Measurements from ENCODE around the gene PLCB4.

Gene PLCB4

DNA sequence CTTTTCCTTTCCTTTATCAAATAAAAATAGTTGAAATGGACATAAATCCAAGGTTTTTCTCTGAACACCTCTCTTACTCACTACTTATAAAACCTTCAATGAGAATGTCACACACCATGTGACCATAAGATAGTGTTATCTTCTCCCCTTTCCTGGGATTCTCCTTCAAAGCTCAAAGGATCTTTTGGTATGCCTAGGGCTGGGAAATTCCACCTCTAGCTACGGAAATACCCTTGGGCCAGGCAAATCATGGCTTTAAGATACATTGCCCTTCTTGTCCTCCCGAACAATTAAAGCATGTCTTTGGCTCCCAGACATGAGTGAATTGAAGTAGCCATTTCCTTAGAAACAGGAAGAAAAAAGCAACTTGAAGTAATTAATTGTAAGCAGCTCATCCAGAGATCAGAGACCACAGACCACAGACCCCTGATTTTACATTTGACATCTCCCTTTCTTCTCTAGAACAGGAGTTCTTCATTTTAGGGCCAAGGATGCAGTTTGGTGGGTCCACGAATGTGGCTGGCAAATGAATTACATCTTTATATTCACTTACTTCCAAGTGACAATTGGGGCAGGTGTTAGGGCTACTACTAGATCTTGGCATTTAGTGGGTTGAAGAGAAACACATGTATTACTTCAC is 4.1 kb downstream of the PLCB4 start:
- H3K79me2 ChIP-seq, result no peaks in the 10 kb centered on the region
- H3K4me3 ChIP-seq (ENCODE audit: low read depth, low read length), result no peak overlapping the region
- H3K36me3 ChIP-seq (ENCODE audit: control insufficient read depth, insufficient read depth, low read length), result no peaks in the 10 kb centered on the region
- no peaks in the 10 kb centered on the region for H3K4me1 ChIP-seq
- no peak overlapping the region for H3K9ac ChIP-seq
- no peaks in the 10 kb centered on the region for H3K9me3 ChIP-seq (ENCODE audit: control insufficient read depth, low read length)
- no peak overlapping the region for H3K4me2 ChIP-seq (ENCODE audit: low read length)
- no peaks in the 10 kb centered on the region for H3K27me3 ChIP-seq (ENCODE audit: control insufficient read depth, insufficient read depth, low read length)
- no peak overlapping the region for H2AFZ ChIP-seq
- TF ChIP-seq, protein P1, sequence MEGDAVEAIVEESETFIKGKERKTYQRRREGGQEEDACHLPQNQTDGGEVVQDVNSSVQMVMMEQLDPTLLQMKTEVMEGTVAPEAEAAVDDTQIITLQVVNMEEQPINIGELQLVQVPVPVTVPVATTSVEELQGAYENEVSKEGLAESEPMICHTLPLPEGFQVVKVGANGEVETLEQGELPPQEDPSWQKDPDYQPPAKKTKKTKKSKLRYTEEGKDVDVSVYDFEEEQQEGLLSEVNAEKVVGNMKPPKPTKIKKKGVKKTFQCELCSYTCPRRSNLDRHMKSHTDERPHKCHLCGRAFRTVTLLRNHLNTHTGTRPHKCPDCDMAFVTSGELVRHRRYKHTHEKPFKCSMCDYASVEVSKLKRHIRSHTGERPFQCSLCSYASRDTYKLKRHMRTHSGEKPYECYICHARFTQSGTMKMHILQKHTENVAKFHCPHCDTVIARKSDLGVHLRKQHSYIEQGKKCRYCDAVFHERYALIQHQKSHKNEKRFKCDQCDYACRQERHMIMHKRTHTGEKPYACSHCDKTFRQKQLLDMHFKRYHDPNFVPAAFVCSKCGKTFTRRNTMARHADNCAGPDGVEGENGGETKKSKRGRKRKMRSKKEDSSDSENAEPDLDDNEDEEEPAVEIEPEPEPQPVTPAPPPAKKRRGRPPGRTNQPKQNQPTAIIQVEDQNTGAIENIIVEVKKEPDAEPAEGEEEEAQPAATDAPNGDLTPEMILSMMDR (IDR thresholded peaks at IDR 0.05), result no peak
- H3K27ac ChIP-seq, result no peak overlapping the region

DNA sequence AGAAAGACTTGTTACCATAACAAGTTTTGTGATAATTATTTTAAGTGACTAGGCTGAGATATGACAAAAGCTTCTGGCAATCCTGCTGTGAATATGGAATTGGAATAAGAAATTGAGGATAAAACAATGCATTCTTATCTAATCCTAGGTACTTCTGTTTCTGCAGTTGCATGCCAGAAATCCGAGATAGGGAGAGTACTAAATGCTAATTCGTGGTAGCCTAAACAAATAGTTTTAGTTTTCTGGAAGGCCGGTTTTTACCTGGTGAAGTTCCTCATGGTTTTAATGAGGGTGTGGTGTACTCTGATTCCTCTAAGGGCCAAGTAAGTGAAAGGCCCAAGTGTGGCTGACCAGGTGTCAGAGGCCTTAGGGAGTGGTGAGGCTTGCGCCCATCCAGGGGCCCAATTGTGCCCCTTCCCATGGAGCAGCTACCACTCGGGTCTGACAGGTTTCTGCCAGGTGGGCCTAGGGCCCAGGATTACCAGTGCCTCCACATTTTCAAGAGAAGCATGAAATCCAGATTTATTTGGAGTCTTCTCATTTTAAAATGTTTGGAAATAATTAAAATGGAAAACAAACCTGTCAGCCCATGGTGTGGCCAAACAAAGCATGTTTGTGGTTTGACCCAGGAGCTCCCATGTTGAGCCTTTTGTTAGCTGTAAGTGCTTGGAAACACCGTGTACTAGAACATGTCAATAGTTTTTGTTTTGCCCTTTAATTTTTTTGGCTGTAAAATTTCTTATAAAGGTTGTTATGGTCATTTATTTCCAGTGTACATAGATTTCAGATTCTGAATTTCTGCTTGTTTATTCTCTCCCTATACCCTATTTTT is 6.6 kb downstream of the PLCB4 start:
- H3K9ac ChIP-seq, result no peak overlapping the region
- H3K27ac ChIP-seq, result no peak overlapping the region

DNA sequence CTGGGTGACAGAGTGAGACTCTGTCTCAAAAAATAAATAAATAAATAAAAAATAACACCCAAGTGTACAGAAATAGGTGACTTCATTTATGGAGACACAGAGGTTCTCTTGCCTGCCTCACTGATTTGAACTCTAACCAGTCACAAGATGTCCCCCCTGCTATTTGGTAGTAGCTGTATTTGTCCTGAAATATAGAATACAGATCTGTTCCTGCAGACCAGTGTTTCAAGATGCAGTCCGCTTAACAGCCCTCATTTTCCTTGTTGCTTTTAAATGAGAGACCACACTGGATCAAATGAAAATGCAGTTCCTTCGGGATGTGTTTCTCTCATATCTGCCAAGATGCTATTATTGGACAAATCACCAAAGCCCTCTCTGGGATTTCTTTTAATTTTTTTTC is 7.6 kb downstream of the PLCB4 start:
- H3K27me3 ChIP-seq (ENCODE audit: control insufficient read depth, insufficient read depth, low read length), result no peaks in the 10 kb centered on the region
- no peaks in the 10 kb centered on the region for H3K9me3 ChIP-seq (ENCODE audit: control insufficient read depth, low read length)
- no peaks in the 10 kb centered on the region for H3K4me1 ChIP-seq
- no peak overlapping the region for H3K4me2 ChIP-seq (ENCODE audit: low read length)
- H3K36me3 ChIP-seq (ENCODE audit: control insufficient read depth, insufficient read depth, low read length), result no peaks in the 10 kb centered on the region
- no peak overlapping the region for H2AFZ ChIP-seq
- no peak overlapping the region for H3K4me3 ChIP-seq (ENCODE audit: low read depth, low read length)
- no peak overlapping the region for H3K9ac ChIP-seq
- H3K79me2 ChIP-seq, result no peaks in the 10 kb centered on the region
- TF ChIP-seq, protein P1 (IDR thresholded peaks at IDR 0.05), result no peak
- no peak overlapping the region for H3K27ac ChIP-seq

More for the DNA sequence above, 6.6 kb downstream of the PLCB4 start:
- Histone ChIP-seq H2AFZ (no peak overlapping the region), H3K4me1 (no peaks in the 10 kb centered on the region), H3K9me3 (ENCODE audit: control insufficient read depth, low read length) (no peaks in the 10 kb centered on the region), H3K79me2 (no peaks in the 10 kb centered on the region), H3K4me2 (ENCODE audit: low read length) (no peak overlapping the region), H3K27me3 (ENCODE audit: control insufficient read depth, insufficient read depth, low read length) (no peaks in the 10 kb centered on the region), H3K4me3 (ENCODE audit: low read depth, low read length) (no peak overlapping the region), H3K36me3 (ENCODE audit: control insufficient read depth, insufficient read depth, low read length) (no peaks in the 10 kb centered on the region)
- TF ChIP-seq, protein P1 (IDR thresholded peaks at IDR 0.05), result no peak

DNA sequence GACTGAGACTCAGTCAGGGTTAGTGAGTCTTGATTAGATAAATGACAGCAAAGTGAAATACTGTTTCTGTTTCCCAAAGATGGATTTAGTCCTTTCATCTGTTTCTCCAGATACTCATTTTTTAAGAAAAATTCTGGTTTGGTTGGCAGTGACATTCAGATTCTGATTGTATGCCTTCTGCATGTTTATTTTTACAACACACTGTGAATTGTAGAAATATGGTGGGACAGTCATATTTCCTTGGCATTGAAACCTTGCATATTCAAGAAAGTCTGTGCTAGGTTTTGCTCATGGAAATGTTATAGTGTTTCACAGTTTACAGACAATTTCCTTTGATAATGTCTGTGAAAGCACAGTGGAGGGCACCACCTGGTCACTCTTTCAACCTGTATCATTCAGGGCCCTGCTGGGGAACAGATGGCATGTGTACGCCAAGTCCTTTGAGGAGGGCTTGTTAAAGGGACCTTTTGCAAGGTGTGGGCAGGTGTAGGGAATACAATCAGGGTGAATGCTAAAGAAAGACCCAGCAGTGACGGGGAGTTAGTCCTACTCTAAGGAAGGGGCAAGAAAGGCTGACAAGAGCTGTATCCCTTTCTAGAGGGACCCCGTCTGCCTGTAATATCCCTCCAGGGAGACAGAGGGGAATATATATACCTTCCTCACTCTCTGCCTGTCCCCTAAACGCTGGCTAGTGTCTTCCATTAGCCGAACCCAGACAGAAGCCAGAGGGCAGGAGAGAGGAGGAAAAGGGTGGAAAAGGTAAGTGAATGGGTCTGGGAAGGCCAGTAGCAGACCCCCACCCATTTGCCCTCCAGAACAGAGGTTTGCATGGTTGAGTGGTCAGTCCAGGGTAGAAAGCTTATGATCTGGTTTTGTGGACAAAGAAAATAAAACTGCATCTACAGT is 10.2 kb downstream of the PLCB4 start:
- Histone ChIP-seq H2AFZ (no peak overlapping the region), H3K79me2 (no peaks in the 10 kb centered on the region), H3K9me3 (ENCODE audit: control insufficient read depth, low read length) (no peaks in the 10 kb centered on the region), H3K36me3 (ENCODE audit: control insufficient read depth, insufficient read depth, low read length) (no peaks in the 10 kb centered on the region), H3K4me1 (no peaks in the 10 kb centered on the region), H3K27me3 (ENCODE audit: control insufficient read depth, insufficient read depth, low read length) (no peaks in the 10 kb centered on the region), H3K27ac (no peak overlapping the region), H3K9ac (no peak overlapping the region), H3K4me3 (ENCODE audit: low read depth, low read length) (no peak overlapping the region), H3K4me2 (ENCODE audit: low read length) (no peak overlapping the region)
- TF ChIP-seq, protein P1 (IDR thresholded peaks at IDR 0.05), result no peak
